GM12801 (cell line): ENCODE results near the gene DUOXA1.

Experiments used
- CTCF ChIP-seq: IDR thresholded peaks from one replicate; pipeline ENCODE4 v1.5.1; 2011; ENCODE audit warnings: control low read depth; ENCODE audit not compliant: insufficient read length; ENCODE audit errors: extremely low read depth

The DUOXA1 gene

GRCh38 chr15:45150481-45150880 is 20.8 kb upstream of the DUOXA1 start:
- no peak for TF ChIP-seq CTCF

GRCh38 chr15:45149060-45149459 is 19.4 kb upstream of the DUOXA1 start:
- no peak for TF ChIP-seq CTCF

GRCh38 chr15:45148076-45149059 is 18.7 kb upstream of the DUOXA1 start:
- TF ChIP-seq CTCF: no peak

- no peak for TF ChIP-seq CTCF
These were observed 17.9 kb upstream of the DUOXA1 start for GRCh38 chr15:45147606-45148005.

- TF ChIP-seq CTCF: no peak
These were observed 16.7 kb upstream of the DUOXA1 start for GRCh38 chr15:45146405-45146804.

GRCh38 chr15:45144775-45145174 is 15.1 kb upstream of the DUOXA1 start:
- TF ChIP-seq CTCF: no peak

GRCh38 chr15:45143946-45144345 is 14.3 kb upstream of the DUOXA1 start:
- TF ChIP-seq CTCF: no peak
